IPS-NIHi7 (cell line): ENCODE measurements around the gene APOL6.
"Not testable (repeated sequence)": the region's sequence is repeated elsewhere in the genome, so short reads cannot be mapped to it uniquely, and the experiment has no call there.

ENCODE experiments used
- DNase-seq: peaks from one replicate; pipeline ENCODE4 v3.0.0; 2012; ENCODE audit warnings: mixed read lengths; ENCODE audit errors: extremely low spot score

APOL6 gene

DNA sequence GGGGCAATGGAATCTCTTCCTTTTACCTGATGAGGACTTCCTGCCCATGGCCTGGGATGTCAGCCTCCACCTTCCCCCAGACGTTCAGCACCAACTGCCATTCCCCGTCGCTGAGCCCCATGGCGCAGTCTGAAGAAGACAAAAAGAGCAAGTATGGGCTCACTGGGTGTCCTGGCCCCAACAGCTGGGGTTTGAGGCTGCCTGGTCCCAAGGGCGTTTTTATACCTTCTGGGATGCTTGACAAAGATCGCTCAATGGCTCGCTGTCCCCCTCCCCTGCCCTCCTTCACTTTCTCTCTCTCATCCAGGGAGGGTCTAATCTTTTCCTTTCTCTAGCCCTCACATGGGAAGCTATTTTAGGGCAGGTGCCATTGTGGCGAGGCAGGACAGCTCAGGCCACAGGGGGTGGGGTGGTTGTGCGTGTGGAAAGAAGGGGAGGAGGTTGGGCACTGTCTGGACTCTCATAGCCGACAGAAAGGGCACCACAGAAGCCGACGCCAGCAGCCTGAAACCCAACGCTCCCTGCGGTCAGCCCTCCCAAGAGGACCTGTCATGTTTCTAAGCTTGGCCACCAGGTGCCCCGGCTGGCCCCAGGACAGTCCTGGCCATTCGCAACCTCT is 31.0 kb upstream of the APOL6 start, which contains the start of gene MB:
TSS of gene MB (minus strand) at position 193 of the 619 bp plus-strand sequence. CDS start at position 121, 72 bp downstream.
- DNase-seq: no peak

DNA sequence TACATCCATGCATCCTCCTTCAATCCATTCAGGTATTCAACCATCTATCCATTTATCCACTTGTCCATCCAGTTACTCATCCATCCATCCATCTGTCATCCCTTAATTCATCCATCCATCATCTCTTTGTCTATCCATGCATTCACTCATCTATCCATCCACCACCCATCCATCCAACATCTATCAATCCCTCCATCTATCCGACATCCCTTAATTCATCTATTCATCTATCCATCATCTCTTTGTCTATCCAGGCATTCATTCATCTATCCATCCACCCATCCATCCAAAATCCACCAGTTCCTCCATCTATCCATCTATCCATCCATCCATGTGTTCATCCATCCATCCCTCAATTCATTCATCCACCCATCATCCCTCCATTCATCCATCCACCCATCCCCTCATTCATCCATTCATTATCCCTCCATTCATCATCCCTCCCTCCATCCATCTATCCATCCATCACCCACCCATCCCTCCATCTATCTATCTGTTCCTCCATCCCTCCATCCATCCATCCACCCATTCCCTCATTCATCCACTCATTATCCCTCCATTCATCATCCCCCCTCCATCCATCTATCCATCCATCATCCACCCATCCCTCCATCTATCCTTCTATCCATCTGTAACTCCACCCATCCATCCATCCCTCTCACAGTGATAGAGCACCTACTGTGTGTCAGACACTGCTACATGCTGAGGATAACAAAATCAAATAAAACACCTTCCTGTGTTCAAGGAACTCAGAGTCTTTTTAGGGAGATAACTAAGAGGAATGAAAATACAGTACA is 29.6 kb upstream of the APOL6 start:
- no peak for DNase-seq

DNA sequence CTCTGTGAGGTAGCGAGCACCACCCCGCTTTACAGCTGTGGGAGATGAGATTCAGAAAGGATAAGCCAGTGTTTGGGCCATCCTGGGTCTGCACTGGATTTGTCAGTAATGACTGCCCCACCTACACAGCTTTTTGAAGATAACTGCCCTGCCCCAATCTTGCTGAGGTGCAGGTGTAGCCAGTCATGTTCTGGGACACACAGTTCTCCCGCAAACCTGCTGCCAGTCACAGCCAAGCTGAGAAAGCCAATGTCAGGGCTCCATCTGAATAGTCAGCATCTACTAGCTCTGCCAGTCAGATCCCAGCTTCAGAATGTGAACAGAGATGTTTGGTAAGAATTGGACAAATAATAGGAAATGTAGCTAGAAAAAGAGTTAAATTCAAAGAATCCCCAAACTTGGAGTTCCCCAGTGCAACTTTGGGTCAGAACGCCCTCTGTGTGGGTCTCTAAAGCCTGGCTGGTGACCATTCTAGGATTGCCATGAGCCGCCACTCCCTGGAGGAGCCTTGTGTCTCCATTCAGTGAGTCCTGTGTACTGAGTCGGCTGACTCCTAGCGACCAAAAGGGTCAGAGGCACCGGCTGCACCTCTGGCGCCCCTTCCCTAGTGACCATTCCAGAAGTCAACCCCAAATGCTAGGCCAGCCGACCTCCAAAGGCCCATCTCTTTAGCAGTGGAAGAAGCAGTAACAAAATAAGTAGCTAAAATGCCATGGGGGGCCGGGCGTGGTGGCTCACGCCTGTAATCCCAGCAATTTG is 28.7 kb upstream of the APOL6 start:
- no peak for DNase-seq

DNA sequence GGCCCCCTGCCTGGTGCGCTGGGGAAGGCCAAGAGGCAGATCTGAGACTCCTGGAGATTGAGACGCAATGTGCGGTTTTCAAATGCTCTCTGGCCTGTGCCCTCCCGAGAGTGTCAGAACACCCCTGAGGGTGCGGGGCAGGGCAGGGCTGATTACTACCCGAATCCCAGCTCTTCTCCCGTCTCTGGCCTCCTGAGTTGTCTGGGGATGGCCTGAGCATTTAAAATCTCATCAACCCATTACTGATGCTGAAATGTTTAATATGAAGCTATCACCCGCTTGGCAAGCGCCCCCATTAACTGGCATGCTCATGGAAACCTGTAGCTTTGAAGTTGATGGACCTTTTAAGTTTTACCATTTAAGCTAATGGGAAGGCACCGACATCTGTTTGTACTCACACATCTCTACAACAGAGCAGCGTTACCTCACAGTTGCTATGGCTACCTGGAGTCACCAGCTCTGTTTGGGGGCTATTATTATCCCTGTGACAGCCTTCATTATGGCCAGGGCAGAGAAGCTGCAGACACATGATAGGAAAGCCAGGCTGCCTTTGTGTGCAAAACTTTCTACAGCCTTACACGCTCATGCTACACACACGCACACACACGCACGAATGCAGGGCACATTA is 27.5 kb upstream of the APOL6 start:
- no peak for DNase-seq

DNA sequence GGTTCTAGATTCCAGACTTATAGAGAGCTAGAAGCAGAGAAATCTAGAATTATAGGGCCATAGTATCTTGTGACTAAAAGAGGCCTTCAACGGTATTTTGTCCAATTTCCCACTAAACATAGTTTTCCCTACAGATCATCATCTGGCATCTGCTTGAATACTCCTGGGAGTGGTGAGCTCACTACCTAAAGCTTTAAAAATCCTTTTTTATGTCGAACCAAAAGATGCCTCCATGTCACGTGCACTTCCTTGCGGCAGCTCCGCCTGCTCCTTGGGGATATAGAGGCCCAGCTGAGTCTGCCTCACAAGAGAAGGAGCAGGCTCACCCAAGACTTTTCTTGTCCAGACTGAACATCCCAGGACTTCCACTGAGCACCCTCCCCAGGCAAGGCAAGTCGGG is 26.8 kb upstream of the APOL6 start:
- DNase-seq: no peak

DNA sequence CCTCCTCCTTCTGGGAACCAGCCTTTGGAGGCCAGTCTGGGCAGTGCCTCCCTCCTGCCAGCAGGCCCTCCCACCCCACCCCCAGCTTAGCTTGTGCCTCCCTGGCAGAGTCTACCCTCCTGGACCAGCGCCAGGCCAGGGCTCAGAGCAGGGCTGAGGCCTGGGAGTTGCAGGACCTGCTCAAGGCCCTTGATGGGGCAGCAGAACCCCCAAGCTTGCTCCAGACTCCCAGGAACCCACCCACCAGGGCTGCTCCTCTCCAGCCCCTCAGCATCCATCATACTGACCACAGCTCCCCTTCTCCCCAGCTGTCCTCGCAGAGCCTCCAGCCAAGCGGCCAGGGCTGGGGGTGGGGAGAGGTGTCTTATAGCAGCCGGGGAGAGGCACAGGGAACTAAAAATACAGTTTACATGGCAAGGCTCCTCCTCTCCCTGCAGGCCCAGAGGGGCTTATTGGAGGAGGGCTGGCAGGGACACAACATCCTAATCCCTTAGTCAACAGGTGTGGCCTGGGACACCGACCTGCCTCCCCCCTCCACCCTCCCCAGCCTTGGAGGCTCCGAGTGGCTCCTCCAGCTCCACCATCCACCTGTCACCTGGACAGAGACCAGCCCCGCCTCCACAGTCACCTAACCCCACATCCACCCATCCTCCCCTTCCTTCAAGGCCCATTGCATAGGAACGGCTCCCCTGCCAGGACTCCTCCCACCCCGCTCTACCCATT is 25.9 kb upstream of the APOL6 start:
- DNase-seq: peak; percentile 41

DNA sequence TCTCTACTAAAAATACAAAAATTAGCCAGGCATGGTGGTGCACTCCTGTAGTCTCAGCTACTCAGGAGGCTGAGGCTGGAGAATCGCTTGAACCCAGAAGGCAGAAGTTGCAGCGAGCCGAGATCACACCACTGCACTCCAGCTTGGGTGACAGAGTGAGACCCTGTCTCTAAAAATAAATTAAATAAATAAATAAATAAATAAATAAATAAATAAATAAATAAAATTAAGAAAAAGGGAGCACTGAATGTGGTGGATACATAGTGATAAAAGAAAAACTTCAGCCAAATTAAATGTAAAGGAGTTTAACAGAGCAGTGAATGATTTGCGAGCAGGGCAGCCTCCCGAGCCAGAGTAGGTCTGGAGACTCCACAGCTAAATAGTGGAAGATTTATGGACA is 24.4 kb upstream of the APOL6 start:
- not testable (repeated sequence) for DNase-seq

DNA sequence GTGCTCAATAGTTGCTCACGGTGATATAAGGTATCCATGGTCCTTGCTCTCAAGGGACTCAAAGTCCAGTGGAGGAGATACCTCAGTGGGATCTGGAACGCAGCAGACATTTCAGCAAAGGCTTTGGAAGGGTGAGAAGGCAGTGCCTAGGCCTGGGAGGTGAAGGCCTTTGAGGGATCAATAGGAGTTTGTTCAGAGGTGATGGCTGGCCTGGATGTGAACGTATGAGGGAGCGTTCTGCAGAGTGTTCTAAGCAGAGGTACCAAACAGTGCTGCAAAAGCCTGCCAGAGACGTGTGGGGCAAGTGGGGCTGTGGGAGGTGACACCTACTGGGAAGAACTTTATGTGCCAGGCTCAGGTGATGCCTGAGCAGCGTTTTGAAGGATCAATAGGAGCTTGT is 23.7 kb upstream of the APOL6 start:
- DNase-seq: no peak

DNA sequence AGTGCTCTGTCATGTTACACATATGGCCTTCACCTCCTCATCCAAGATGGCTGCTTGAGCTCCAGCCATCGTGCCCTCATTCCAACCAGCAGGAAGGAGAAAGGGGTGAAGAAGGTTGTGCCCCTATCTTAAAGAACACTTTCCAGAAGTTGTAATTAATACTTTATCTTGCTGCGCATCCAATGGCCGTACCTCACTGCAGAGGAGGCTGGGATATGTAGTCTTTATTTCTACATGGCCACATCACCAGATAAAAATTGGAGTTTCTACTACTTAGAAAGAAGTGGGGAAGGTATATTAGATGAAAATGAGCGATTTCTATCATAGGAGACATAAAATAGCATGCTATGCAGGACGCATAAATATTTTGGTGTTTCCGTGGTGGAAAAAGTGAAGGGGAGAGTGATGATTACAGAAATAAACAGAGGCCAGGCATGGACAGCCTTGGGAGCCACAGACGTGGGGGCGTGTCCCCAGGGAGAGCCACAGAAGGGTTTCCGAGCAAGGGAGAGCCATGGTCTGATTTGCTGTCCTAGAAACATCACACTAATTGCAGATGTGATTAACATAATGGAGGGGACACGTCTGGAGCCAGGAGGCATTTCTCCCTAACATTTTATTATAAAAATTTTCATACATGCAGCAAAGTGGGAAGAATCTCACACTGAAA is 22.3 kb upstream of the APOL6 start:
- no peak for DNase-seq

DNA sequence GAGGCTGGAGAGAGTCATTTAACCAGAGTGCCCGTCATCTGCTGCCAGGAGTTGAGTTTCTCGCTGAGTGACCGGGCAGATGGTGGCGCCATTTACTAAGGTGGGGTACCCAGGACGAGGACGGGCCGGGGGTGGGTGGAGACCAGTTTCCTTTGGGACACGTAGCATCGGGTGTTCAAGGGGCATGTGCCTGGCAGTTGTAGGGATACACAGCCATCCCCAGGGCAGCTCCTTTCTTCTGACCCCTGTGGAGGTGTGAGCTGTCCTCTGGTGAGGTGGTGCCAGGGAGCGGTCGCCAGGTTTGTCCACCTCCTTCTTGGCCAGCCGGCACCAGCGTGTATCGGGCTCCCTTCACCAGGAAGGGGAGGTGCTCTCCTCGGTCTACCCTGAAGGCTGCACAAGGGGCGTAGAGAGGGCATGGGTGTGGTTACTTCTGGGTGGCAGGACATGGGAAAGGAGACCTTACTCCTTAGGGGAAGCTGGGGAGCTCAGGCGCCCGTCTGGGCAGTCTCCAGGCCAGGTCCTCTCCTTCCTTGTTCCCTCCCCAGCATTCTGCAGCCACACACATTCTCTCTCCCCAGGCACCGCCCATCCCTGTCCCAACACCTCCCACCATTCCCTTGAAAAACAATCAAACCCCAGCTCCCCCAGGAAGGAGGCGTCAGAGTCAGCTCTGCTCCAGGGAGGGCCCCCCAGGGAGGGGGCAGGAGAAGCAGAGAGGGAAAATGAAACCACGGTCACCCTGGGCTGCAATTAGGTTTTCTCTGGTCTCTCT is 20.8 kb upstream of the APOL6 start:
- DNase-seq: peak; percentile 80

DNA sequence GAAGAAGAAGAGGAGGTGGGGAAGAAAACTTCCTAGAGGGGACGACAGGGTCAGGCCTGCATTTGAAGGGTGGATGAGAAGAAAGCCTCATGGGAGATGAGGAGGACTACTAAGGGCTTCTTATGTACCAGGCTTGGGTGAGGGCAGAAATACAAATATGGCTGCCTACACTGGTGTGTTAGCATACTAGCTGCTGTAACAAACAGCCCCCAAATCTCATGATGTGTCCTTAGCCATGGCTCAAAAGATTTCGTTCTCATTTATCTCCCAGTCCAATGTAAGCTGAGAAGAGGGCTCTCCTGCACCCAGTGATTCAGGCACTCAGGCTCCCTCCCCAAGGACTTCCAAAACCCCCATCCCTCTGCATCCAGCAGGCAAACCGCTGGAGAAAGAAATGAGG is 19.5 kb upstream of the APOL6 start:
- no peak for DNase-seq

DNA sequence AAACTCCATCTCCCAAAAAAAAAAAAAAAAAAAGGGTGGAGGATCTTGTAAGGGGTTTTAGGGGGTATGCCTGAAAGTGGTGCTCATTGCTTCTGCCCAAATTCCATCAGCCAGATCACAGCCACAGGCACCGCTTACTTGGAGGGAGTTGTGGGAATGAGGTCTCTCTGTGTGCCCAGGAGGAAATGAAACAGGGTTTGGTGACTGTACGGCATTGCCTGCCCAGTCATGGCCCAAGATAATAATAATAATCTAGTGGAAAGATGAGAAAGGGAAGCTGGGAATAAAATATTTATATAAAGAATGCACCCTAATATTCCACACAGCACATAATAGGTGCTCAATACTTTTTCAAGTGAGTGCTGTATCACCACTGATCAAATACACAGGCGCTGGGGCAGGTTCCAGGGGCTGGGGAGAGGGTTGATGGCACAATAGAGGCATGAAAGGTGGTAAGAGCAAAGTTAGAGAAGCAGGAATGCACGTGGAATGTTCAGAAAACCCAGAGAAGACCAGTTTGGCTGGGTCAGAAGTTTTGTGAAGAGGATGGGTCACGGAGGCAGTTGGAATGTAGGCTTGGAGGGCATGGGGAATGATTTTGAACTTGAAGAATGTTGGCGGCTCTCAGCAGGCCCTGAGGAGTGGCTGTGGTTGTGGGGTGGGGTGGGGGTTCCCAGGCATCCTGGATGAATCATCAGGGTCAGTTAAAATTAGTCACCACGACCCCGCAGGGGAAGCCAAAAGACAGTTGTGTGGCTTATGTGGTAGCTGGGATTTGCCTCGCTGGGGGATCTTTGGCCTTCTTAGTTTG is 18.6 kb upstream of the APOL6 start:
- peak; percentile 69 for DNase-seq

DNA sequence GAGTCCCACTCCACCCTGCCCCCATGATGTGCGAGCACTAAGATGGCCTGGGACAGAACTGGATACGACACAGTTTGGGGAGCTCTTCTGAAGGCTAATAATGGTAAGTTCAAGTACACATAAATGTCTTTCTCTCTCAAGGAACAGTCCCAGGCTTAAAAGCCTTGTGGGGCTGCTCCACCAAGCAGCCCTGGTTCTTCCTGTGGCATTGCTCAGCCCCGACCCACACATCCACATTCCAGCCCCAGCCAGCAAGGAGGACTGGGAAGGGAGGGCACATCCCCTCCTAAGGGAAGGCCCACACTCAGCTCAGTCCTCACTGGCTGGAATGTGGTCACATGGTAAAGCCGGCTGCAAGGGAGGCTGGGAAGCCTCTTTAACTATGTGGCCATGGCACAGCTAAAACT is 17.9 kb upstream of the APOL6 start:
- DNase-seq: peak; percentile 51

DNA sequence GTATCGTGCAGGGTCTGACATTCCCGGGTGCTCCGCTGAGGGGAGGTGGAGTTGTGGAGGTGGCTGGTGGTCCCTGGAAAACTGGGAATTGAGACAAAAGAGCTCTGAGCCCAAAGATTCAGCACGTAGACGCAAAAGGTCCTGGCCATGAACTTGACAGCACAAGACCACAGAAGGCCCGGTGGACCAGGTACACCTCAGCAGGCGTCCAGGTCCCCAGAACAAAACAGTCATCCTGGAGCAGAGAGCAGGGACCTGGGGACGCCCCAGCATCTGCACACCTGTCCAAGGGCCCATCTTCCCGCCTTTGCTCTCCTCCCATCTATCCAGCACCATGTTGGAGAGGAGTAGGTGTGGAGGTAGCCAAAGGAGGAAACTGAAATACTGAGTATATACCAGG is 17.4 kb upstream of the APOL6 start:
- no peak for DNase-seq

DNA sequence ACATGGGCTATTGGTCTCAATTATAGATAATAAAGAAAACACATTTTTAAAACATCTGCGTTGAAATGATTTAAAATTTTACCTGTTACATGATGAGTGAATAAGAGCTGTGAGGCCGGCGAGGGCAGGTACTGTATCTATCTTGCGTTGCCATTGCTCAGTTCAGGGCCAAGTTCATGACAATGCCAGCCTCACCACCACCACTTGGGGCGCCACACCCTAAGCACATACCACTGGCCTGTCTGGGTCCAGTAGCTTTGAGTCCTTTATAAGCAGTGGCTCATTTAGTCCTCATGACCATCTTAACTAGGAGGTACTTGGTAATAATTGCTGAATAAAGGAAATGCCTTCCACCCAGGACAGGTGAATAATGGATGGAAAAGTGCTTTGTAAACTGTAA is 16.6 kb upstream of the APOL6 start:
- peak; percentile 80 for DNase-seq

DNA sequence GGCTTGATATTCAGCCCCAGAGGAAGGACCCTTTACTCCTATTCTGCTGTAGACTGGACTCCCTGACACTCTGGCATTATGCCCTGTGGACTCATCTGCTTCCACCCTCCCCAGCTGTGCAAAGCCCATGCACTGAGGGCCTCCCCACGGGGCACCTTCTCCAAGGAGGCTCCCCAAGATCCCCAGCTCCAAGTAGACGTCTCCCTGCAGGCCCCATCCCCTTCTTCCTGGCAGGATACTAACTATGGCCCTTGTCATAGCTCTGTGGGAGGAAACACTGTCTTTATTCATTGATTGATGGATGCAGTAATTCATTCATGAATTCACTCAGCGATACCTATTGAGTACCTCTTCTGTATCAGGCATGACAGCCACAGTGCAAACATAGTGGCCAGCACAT is 15.3 kb upstream of the APOL6 start:
- no peak for DNase-seq

DNA sequence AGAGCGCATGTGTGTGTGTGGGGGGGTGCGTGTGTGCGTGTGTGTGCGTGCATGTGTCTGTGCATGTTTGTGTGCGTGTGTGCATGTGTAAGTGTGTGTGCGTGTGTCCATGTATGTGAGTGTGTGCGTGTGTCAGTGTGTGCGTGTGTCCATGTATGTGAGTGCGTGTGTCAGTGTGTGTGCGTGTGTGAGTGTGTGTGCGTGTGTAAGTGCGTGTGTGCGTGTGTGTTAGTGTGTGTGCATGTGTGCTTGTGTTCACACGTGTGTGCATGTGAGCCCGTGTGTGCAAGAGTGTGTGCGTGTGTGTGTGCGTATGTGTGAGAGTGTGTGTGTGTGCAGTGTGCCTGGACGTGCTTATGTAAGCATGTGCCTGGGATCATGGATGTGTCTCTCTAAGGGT is 14.7 kb upstream of the APOL6 start:
- no peak for DNase-seq

DNA sequence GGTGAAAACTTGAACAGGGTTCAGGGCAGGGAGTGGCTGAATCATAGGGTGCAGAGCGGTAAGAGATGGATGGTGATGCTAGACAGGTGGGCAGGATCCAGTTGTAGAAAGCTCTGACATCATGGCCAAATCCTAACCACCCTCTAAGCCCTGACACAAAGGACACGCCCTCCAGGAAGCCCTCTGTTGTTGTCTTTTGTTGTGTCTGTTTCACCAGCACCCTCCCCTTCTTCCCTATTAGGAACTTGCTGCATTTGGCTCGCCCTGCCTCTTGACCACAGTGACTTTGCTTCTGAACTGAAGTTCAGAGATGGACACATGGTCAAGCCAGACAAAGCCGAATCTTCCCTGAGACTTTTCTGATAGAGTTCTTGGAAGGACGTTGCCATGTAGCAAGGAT is 14.2 kb upstream of the APOL6 start:
- no peak for DNase-seq

DNA sequence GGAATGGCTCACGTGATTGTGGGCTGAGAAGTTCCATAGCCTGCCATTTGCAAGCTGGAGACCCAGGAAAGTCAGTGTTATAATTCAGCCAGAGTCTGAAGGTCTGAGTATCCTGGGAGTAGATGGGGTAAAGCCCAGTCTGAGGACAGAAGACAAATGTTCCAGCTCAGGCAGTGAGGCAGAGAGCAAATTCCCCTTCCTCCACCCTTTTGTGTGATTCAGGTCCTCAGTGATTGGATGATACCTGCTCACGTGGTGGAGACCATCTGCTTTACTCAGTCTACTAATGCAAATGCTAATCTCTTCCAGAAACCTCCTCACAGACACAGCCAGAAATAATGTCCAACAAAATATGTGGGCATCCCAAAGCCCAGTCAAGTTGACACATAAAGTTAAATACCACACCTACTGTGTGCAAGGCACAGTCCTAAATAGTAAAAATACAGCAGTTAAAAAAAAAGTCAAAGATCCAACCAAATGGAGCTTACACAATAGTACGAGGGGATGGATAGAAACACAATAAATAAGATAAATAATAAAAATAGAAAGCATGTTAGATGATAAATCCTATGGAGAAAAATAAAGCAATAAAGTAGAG is 13.2 kb upstream of the APOL6 start:
- DNase-seq: no peak
